ENCODE data around the gene PHTF2. TPM values are rescaled to one million over a fixed set of nuclear protein-coding genes. Genes with fewer than 3 reads are reported as not detected.

PHTF2 gene
- 11.7 to 20.9 TPM (median 15.1 TPM) in 5 replicates for total RNA-seq (2022; extraction: Qiagen RNA extraction)

GRCh38 chr7:77798394-77799077, at the start of gene PHTF2, which contains the start of gene TMEM60:
PHTF2 (plus strand) TSS chr7:77798773.
TMEM60 (minus strand) TSS chr7:77798434; CDS start chr7:77794373, 4,061 bp downstream.

Other genes with a start within 250 kb of the PHTF2 start
- 7.4 to 11.3 TPM (median 8.2 TPM) in 5 replicates for gene RSBN1L, start 102.3 kb upstream of the PHTF2 start, total RNA-seq (2022; extraction: Qiagen RNA extraction)
- 24.1 to 28.8 TPM (median 27.3 TPM) in 5 replicates for gene TMEM60, start 339 bp upstream of the PHTF2 start, total RNA-seq (2022; extraction: Qiagen RNA extraction)